Stimulated activated CD8-positive, alpha-beta memory T cell treated with anti-CD3 and anti-CD28 coated beads, Interleukin-15, amount 100 ng/mL, for 1 hour (primary cell): Measurements from ENCODE around the gene CDH12.

Experiments
- DNase-seq: peaks from one replicate; pipeline ENCODE4 v3.0.0-alpha.2; 2020; ENCODE audit warnings: low read depth

Gene CDH12

GRCh38 chr5:21704974-21705668, 1148.0 kb downstream of the CDH12 start:
- no peak for DNase-seq

- no peak for DNase-seq
These were observed 1151.8 kb downstream of the CDH12 start for GRCh38 chr5:21701317-21701716.
